Measurements from ENCODE around the gene CNOT11.

DNA sequence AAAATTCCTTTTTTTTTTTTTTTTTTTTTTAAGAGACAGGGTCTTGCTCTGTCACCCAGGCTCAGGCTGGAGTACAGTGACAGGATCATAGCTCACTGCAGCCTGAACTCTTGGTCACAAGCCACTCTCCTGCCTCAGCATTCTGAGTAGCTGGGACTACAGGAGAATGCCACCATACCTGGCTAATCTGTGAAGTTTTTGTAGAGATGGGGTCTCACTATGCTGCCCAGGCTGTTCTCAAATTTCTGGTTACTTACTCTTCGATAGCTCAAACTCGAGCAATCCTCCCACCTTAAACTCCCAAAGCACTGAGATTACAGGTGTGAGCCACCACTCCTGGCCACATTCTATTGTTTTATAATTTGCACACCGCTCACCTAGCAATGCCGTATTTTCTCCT is 28.8 kb downstream of the CNOT11 start:
- TF ChIP-seq, protein P1, sequence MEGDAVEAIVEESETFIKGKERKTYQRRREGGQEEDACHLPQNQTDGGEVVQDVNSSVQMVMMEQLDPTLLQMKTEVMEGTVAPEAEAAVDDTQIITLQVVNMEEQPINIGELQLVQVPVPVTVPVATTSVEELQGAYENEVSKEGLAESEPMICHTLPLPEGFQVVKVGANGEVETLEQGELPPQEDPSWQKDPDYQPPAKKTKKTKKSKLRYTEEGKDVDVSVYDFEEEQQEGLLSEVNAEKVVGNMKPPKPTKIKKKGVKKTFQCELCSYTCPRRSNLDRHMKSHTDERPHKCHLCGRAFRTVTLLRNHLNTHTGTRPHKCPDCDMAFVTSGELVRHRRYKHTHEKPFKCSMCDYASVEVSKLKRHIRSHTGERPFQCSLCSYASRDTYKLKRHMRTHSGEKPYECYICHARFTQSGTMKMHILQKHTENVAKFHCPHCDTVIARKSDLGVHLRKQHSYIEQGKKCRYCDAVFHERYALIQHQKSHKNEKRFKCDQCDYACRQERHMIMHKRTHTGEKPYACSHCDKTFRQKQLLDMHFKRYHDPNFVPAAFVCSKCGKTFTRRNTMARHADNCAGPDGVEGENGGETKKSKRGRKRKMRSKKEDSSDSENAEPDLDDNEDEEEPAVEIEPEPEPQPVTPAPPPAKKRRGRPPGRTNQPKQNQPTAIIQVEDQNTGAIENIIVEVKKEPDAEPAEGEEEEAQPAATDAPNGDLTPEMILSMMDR (IDR thresholded peaks at IDR 0.05; ENCODE audit: low read length): no peak
- no peak for TF ChIP-seq EZH2 (IDR thresholded peaks at IDR 0.05; ENCODE audit: borderline replicate concordance, low read length)
